Measurements from ENCODE around the gene GPR75. TPM values are rescaled to one million over a fixed set of nuclear protein-coding genes. Genes with fewer than 3 reads are reported as not detected.

Gene GPR75
- total RNA-seq, result 1 to 10 TPM; 1.2 to 4.6 (median 2.8) TPM

- H3K4me1 ChIP-seq, result peaks cover 4 to 26% (median 18%) of the 10 kb centered on the region in 4 donors
- H3K4me3 ChIP-seq, result peak within 1 kb of the TSS; percentile 48 to 66 (median 55)
- peaks cover 6 to 20% (median 9%) of the 10 kb centered on the region in 4 donors for H3K36me3 ChIP-seq
- WGBS, result 59% methylated on average over 40 of the region's 72 CpGs
- no peaks in the 10 kb centered on the region for H3K9me3 ChIP-seq
- peak within 1 kb of the TSS in 3 of 4 donors; percentile 11 to 51 (median 48) for H3K27ac ChIP-seq (replicated peaks in 1 of 4)
- intact Hi-C loops (cut with DNase I), result loop anchor here (5.0 kb wide), 1 partner anchor 37 kb away; no protein-coding TSS in a partner anchor
- TF ChIP-seq POLR2AphosphoS5 (IDR thresholded peaks at IDR 0.05) (peak in 1 of 2 donors; percentile 21), CTCF (IDR thresholded peaks at IDR 0.05) (no peak), EP300 (IDR thresholded peaks at IDR 0.05) (no peak)
- no peak for DNase-seq (ENCODE audit: extremely low spot score)
- H3K27me3 ChIP-seq, result no peaks in the 10 kb centered on the region
Observed at GRCh38 chr2:53859206-53860181, at the start of gene GPR75. GPR75 (minus strand) TSS chr2:53859967; CDS start chr2:53854756, 5,211 bp downstream.

GRCh38 chr2:53907582-53907981, 47.8 kb upstream of the GPR75 start:
- H3K36me3 ChIP-seq, result peaks cover 21 to 79% (median 65%) of the 10 kb centered on the region in 4 donors

GRCh38 chr2:53905396-53905795, 45.6 kb upstream of the GPR75 start:
- H3K9me3 ChIP-seq, result no peaks in the 10 kb centered on the region
- TF ChIP-seq CTCF (IDR thresholded peaks at IDR 0.05) (no peak), EP300 (IDR thresholded peaks at IDR 0.05) (no peak), POLR2A (IDR thresholded peaks at IDR 0.05; ENCODE audit: low read depth) (no peak), POLR2AphosphoS5 (IDR thresholded peaks at IDR 0.05) (no peak)
- no peaks in the 10 kb centered on the region for H3K4me1 ChIP-seq
- no peak for DNase-seq (ENCODE audit: extremely low spot score)
- intact Hi-C loops (cut with DNase I), result no loop called here
- no peak overlapping the region for H3K4me3 ChIP-seq
- no peaks in the 10 kb centered on the region for H3K27me3 ChIP-seq
- WGBS, result 98% methylated on average over 9 of the region's 9 CpGs
- H3K27ac ChIP-seq (replicated peaks in 1 of 4), result no peak overlapping the region
- H3K36me3 ChIP-seq, result peaks cover 27 to 96% (median 82%) of the 10 kb centered on the region in 4 donors

More at GRCh38 chr2:53907582-53907981, 47.8 kb upstream of the GPR75 start:
- Histone ChIP-seq H3K27ac (replicated peaks in 1 of 4) (no peak overlapping the region), H3K4me3 (no peak overlapping the region), H3K4me1 (no peaks in the 10 kb centered on the region), H3K9me3 (no peaks in the 10 kb centered on the region), H3K27me3 (no peaks in the 10 kb centered on the region)
- WGBS, result 48% methylated on average over 1 of the region's 1 CpG
- TF ChIP-seq POLR2AphosphoS5 (IDR thresholded peaks at IDR 0.05) (no peak), EP300 (IDR thresholded peaks at IDR 0.05) (no peak), POLR2A (IDR thresholded peaks at IDR 0.05; ENCODE audit: low read depth) (no peak), CTCF (IDR thresholded peaks at IDR 0.05) (no peak)
- no peak for DNase-seq (ENCODE audit: extremely low spot score)
- intact Hi-C loops (cut with DNase I), result no loop called here

- H3K4me3 ChIP-seq, result no peak overlapping the region
- no peaks in the 10 kb centered on the region for H3K9me3 ChIP-seq
- no peaks in the 10 kb centered on the region for H3K27me3 ChIP-seq
- no peak overlapping the region for H3K27ac ChIP-seq (replicated peaks in 1 of 4)
- WGBS, result 73% methylated on average over 4 of the region's 4 CpGs
- H3K4me1 ChIP-seq, result no peaks in the 10 kb centered on the region
- intact Hi-C loops (cut with DNase I), result no loop called here
- peaks cover 42 to 98% (median 91%) of the 10 kb centered on the region in 4 donors for H3K36me3 ChIP-seq
- TF ChIP-seq CTCF (IDR thresholded peaks at IDR 0.05) (no peak), EP300 (IDR thresholded peaks at IDR 0.05) (no peak), POLR2A (IDR thresholded peaks at IDR 0.05; ENCODE audit: low read depth) (no peak)
- DNase-seq (ENCODE audit: extremely low spot score), result no peak
Observed at GRCh38 chr2:53903011-53903410, 43.2 kb upstream of the GPR75 start.
